ENCODE results near the gene DBF4B. TPM values are rescaled to one million over a fixed set of nuclear protein-coding genes. Genes with fewer than 3 reads are reported as not detected.

Gene DBF4B
- total RNA-seq, 1 donor from 2014 or later, result 16.4 TPM

- Mint-ChIP-seq H3K9me3 (peaks cover 3% of the 10 kb centered on the region), H3K27ac (no peak overlapping the region), H3K27me3 (ENCODE audit: insufficient read depth, low read depth) (peaks cover 10% of the 10 kb centered on the region), H3K36me3 (no peaks in the 10 kb centered on the region), H3K4me1 (peaks cover 9% of the 10 kb centered on the region), H3K4me3 (peak overlapping the region; percentile 86)
- Histone ChIP-seq H3K36me3 (no peaks in the 10 kb centered on the region), H4K20me1 (ENCODE audit: low read depth) (no peaks in the 10 kb centered on the region), H3K4me2 (peak overlapping the region; percentile 94), H3K9ac (no peak overlapping the region), H2AFZ (replicated peaks) (peak overlapping the region; percentile 43), H3K4me3 (peak overlapping the region; percentile 58), H3F3A (ENCODE audit: low read depth) (peaks cover 4% of the 10 kb centered on the region), H3K27ac (no peak overlapping the region), H3K27me3 (peaks cover 20% of the 10 kb centered on the region), H3K79me2 (ENCODE audit: low read depth) (no peaks in the 10 kb centered on the region), H3K4me1 (no peaks in the 10 kb centered on the region), H3K9me3 (ENCODE audit: low read depth) (no peaks in the 10 kb centered on the region)
- TF ChIP-seq CTCF (IDR thresholded peaks at IDR 0.05), result no peak
- no peak for TF ChIP-seq EZH2phosphoT487 (IDR thresholded peaks at IDR 0.05)
- no peak for TF ChIP-seq EZH2 (IDR thresholded peaks at IDR 0.05)
- DNase-seq (ENCODE audit: low spot score), result peak; percentile 100
Observed at GRCh38 chr17:44775136-44775837, 66.8 kb downstream of the DBF4B start.

- H2AFZ ChIP-seq (replicated peaks), result peak overlapping the region; percentile 39
- H3K4me1 Mint-ChIP-seq, result peaks cover 6% of the 10 kb centered on the region
- H4K20me1 ChIP-seq (ENCODE audit: low read depth), result no peaks in the 10 kb centered on the region
- H3K9me3 Mint-ChIP-seq, result peaks cover 3% of the 10 kb centered on the region
- H3K4me3 Mint-ChIP-seq, result peak overlapping the region; percentile 86
- H3K36me3 Mint-ChIP-seq, result no peaks in the 10 kb centered on the region
- peaks cover 4% of the 10 kb centered on the region for H3F3A ChIP-seq (ENCODE audit: low read depth)
- H3K27me3 ChIP-seq, result peaks cover 20% of the 10 kb centered on the region
- H3K27me3 Mint-ChIP-seq (ENCODE audit: insufficient read depth, low read depth), result peaks cover 7% of the 10 kb centered on the region
- H3K9me3 ChIP-seq (ENCODE audit: low read depth), result no peaks in the 10 kb centered on the region
- no peak for DNase-seq (ENCODE audit: low spot score)
- no peaks in the 10 kb centered on the region for H3K79me2 ChIP-seq (ENCODE audit: low read depth)
- peak overlapping the region; percentile 6 for H3K9ac ChIP-seq
- no peak for TF ChIP-seq EZH2phosphoT487 (IDR thresholded peaks at IDR 0.05)
- no peak for TF ChIP-seq EZH2 (IDR thresholded peaks at IDR 0.05)
- no peak for TF ChIP-seq CTCF (IDR thresholded peaks at IDR 0.05)
- no peak overlapping the region for H3K27ac ChIP-seq
- peak overlapping the region; percentile 58 for H3K4me3 ChIP-seq
- peak overlapping the region; percentile 83 for H3K4me2 ChIP-seq
- H3K36me3 ChIP-seq, result no peaks in the 10 kb centered on the region
- H3K27ac Mint-ChIP-seq, result no peak overlapping the region
- no peaks in the 10 kb centered on the region for H3K4me1 ChIP-seq
Observed at GRCh38 chr17:44775838-44776621, 67.6 kb downstream of the DBF4B start.

GRCh38 chr17:44776628-44777393 is 68.3 kb downstream of the DBF4B start:
- Histone ChIP-seq H3K36me3 (no peaks in the 10 kb centered on the region), H3K4me1 (peaks cover 7% of the 10 kb centered on the region), H3K9me3 (ENCODE audit: low read depth) (no peaks in the 10 kb centered on the region), H3K27ac (no peak overlapping the region), H3K9ac (no peak overlapping the region), H3K79me2 (ENCODE audit: low read depth) (no peaks in the 10 kb centered on the region), H3F3A (ENCODE audit: low read depth) (peaks cover 5% of the 10 kb centered on the region), H2AFZ (replicated peaks) (no peak overlapping the region), H4K20me1 (ENCODE audit: low read depth) (no peaks in the 10 kb centered on the region), H3K27me3 (peaks cover 20% of the 10 kb centered on the region), H3K4me2 (no peak overlapping the region), H3K4me3 (no peak overlapping the region)
- Mint-ChIP-seq H3K27me3 (ENCODE audit: insufficient read depth, low read depth) (peaks cover 7% of the 10 kb centered on the region), H3K4me1 (peaks cover 7% of the 10 kb centered on the region), H3K27ac (no peak overlapping the region), H3K4me3 (peak overlapping the region; percentile 20), H3K36me3 (no peaks in the 10 kb centered on the region), H3K9me3 (peaks cover 3% of the 10 kb centered on the region)
- DNase-seq (ENCODE audit: low spot score), result no peak
- TF ChIP-seq EZH2phosphoT487 (IDR thresholded peaks at IDR 0.05) (no peak), EZH2 (IDR thresholded peaks at IDR 0.05) (no peak), CTCF (IDR thresholded peaks at IDR 0.05) (no peak)

Measured in neural progenitor cell (in vitro differentiated cells).